ENCODE results near the gene CDHR2. TPM values are rescaled to one million over a fixed set of nuclear protein-coding genes. Genes with fewer than 3 reads are reported as not detected.

The CDHR2 gene
- total and polyA plus RNA-seq, 4 experiments from 2014 or later = 2.9 TPM; not detected in 2

DNA sequence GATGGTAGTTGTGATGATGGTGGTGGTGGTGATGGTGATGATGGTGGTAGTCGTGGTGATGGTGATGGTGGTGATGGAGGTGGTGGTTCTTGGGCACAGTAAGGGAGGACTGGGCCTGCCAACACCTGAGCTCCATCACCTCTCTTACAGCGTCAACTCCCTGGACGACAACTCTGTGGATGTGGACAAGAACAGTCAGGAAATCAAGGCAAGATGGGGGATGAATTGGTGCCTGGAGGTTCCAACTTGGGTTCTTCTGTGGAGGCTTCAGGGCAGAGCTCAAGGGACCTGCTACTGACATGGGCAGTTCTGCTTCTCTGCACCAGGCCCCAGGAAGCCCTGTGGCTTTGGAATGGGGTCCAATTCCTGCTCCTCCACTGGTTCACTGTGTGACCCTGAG lies 43.4 kb downstream of the CDHR2 start:
- Mint-ChIP-seq H3K27me3 (no peaks in the 10 kb centered on the region), H3K4me1 (peaks cover 3 to 9% (median 6%) of the 10 kb centered on the region in 4 donors), H3K4me3 (no peak overlapping the region), H3K9me3 (no peaks in the 10 kb centered on the region), H3K36me3 (no peaks in the 10 kb centered on the region), H3K27ac (no peak overlapping the region)
- intact Hi-C loops (cut with micrococcal nuclease) = no loop called here
- ChIA-PET CTCF (ENCODE audit: partially characterized antibody) (interaction anchor here (1.5 kb wide), 1 partner anchor 9 kb away, joined by 3 read pairs; no protein-coding TSS in a partner anchor), POLR2A (ENCODE audit: partially characterized antibody) (no interaction called here)
- H3K4me3 ChIP-seq (ENCODE audit: low read length in 2 of 2) = no peak overlapping the region
- H3K4me1 ChIP-seq (ENCODE audit: insufficient read depth, low read length) = peaks cover 6% of the 10 kb centered on the region
- DNase-seq = no peak
- H3K36me3 ChIP-seq (ENCODE audit: insufficient read depth, low read length) = no peaks in the 10 kb centered on the region
- H3K27ac ChIP-seq (ENCODE audit: low read depth, low read length) = no peak overlapping the region
- no peaks in the 10 kb centered on the region for H3K9me3 ChIP-seq (ENCODE audit: control insufficient read depth in 1 of 2, low read length in 2 of 2)
- no peaks in the 10 kb centered on the region for H3K27me3 ChIP-seq (ENCODE audit: insufficient read depth, low read length)

DNA sequence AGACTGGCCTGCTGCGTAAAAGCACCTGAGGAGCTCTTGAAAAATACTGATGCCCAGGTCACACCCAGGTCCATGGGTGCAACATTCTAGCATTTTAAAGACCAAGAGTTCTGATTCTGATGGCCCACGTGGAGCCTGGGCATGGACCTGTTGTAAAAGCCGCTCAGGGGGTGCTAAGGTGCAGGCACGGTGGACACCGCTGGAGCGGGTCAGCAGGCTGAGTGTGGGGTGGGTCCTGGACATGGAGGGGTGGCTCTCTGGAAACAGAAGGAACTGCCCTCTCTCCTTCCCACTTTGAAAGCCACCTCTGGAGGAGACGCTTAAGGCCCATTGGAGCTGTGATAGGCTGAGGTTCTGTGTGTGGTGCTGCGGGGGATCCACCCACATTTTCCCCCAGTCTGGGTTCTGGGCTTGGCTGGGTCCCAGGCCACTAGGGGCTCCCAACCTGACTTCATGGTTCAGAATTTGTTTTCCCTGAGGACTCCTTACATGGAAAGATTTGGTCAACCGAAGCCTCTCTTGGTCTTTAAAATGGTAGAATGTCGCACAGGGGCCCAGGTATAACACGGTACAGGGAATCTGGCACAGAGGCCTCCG lies 44.2 kb downstream of the CDHR2 start:
- ChIA-PET CTCF (ENCODE audit: partially characterized antibody) (interaction anchor here (1.5 kb wide), 1 partner anchor 10 kb away, joined by 3 read pairs; no protein-coding TSS in a partner anchor), POLR2A (ENCODE audit: partially characterized antibody) (no interaction called here)
- H3K27me3 ChIP-seq (ENCODE audit: insufficient read depth, low read length) = no peaks in the 10 kb centered on the region
- H3K4me3 ChIP-seq (ENCODE audit: low read length in 2 of 2) = no peak overlapping the region
- peaks cover 6% of the 10 kb centered on the region for H3K4me1 ChIP-seq (ENCODE audit: insufficient read depth, low read length)
- H3K27ac Mint-ChIP-seq = peak overlapping the region in 2 of 7 donors; percentile 37 to 64
- no peaks in the 10 kb centered on the region for H3K36me3 ChIP-seq (ENCODE audit: insufficient read depth, low read length)
- H3K36me3 Mint-ChIP-seq = no peaks in the 10 kb centered on the region
- no peaks in the 10 kb centered on the region for H3K27me3 Mint-ChIP-seq
- intact Hi-C loops (cut with micrococcal nuclease) = no loop called here
- no peak overlapping the region for H3K27ac ChIP-seq (ENCODE audit: low read depth, low read length)
- H3K9me3 ChIP-seq (ENCODE audit: control insufficient read depth in 1 of 2, low read length in 2 of 2) = no peaks in the 10 kb centered on the region
- H3K9me3 Mint-ChIP-seq = no peaks in the 10 kb centered on the region
- H3K4me3 Mint-ChIP-seq = peak overlapping the region in 1 of 8 donors; percentile 42
- H3K4me1 Mint-ChIP-seq = peaks cover 0 to 9% (median 6%) of the 10 kb centered on the region in 4 donors
- no peak for DNase-seq

DNA sequence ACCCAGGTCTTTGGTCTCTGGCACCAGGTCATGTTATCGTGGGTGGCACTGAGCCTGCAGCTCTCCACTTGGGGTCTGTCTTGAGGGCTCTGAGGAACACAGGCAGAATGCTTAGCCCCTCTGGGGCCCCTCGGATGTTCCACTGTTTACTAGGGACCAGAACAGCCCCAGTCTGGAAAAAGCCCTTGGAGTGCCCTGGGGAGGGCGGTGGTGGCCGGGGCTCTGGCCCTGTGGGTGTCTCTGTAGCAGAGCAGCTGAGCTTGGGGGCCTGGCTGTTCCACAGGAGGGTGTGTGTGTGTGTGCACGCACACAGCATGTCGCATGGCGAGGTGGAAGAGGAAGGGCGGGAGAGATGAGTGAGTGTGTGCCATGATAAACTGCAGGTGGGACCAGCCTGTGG lies 45.4 kb downstream of the CDHR2 start:
- H3K27ac ChIP-seq (ENCODE audit: low read depth, low read length) = no peak overlapping the region
- H3K36me3 Mint-ChIP-seq = no peaks in the 10 kb centered on the region
- H3K27me3 Mint-ChIP-seq = no peaks in the 10 kb centered on the region
- H3K4me3 Mint-ChIP-seq = peak overlapping the region in 1 of 8 donors; percentile 77
- H3K4me1 ChIP-seq (ENCODE audit: insufficient read depth, low read length) = peaks cover 6% of the 10 kb centered on the region
- peak overlapping the region in 1 of 7 donors; percentile 83 for H3K27ac Mint-ChIP-seq
- POLR2A ChIA-PET (ENCODE audit: partially characterized antibody) = no interaction called here
- no peak for DNase-seq
- intact Hi-C loops (cut with micrococcal nuclease) = no loop called here
- H3K9me3 Mint-ChIP-seq = no peaks in the 10 kb centered on the region
- H3K27me3 ChIP-seq (ENCODE audit: insufficient read depth, low read length) = no peaks in the 10 kb centered on the region
- CTCF ChIA-PET (ENCODE audit: partially characterized antibody) = no interaction called here
- H3K36me3 ChIP-seq (ENCODE audit: insufficient read depth, low read length) = no peaks in the 10 kb centered on the region
- no peaks in the 10 kb centered on the region for H3K9me3 ChIP-seq (ENCODE audit: control insufficient read depth in 1 of 2, low read length in 2 of 2)
- H3K4me3 ChIP-seq (ENCODE audit: low read length in 2 of 2) = no peak overlapping the region
- H3K4me1 Mint-ChIP-seq = peaks cover 0 to 9% (median 6%) of the 10 kb centered on the region in 4 donors

DNA sequence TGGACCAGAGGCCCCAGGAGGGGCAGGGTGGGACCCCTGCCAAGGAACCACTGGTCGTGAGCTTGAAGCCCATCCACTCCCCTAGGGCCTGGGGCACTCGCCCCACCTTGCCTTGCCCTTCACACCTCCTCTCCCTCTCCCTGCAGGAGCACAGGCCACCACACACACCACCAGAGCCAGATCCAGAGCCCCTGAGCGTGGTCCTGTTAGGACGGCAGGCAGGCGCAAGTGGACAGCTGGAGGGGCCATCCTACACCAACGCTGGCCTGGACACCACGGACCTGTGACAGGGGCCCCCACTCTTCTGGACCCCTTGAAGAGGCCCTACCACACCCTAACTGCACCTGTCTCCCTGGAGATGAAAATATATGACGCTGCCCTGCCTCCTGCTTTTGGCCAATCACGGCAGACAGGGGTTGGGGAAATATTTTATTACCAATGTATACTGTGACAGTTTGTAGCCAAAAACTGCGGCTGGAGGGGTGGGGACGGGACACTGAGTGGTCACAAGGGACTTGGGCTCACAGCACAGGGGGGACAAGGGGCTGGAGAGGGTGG lies 46.3 kb downstream of the CDHR2 start:
- peak overlapping the region in 3 of 8 donors; percentile 31 to 89 (median 39) for H3K4me3 Mint-ChIP-seq
- POLR2A ChIA-PET (ENCODE audit: partially characterized antibody) = interaction anchor here (1.8 kb wide), 1 partner anchor 52 kb away, joined by 7 read pairs; no protein-coding TSS in a partner anchor
- intact Hi-C loops (cut with micrococcal nuclease) = no loop called here

DNA sequence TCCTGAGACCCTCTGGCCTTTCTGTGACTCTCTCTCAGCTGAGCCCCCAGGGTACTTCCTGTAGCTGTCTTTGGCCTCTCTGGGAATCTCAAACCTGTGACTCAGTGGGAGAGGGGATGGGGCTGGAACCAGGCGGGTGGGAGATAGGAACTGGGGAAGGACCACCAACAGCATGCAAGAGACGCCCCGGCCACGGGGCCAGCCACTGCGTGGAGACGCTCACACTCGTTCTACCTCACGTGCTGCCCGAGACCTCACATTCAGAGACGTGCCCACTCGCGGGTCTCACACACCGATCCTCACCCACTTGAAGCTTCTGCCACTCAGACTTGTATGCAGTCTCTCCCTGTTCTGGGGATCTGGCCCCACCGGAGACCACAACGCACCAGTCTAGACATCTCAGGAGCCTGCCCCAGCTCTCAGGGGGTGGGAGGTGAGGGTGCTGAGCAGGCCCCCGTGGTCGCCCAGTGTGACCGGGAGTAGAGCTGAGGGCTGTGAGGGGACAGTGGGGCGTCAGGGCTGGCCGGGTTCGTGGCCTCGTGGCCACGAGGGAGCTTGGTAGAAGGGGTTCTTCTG lies 47.0 kb downstream of the CDHR2 start:
- ChIA-PET POLR2A (ENCODE audit: partially characterized antibody) (interaction anchor here (1.1 to 1.8 kb wide), 4 partner anchors 52 to 180 kb away, joined by 3 to 13 read pairs (median 6); partner anchors contain the start of gene CLTB), CTCF (ENCODE audit: partially characterized antibody) (interaction anchor here (0.9 to 2.3 kb wide), 9 partner anchors 12 to 866 kb away, joined by 3 to 18 read pairs (median 5); partner anchors contain the start of genes CLTB and TSPAN17)
- Mint-ChIP-seq H3K27me3 (no peaks in the 10 kb centered on the region), H3K4me3 (peak overlapping the region; percentile 78 to 89 (median 82)), H3K27ac (peak overlapping the region in 4 of 7 donors; percentile 17 to 77 (median 60)), H3K36me3 (no peaks in the 10 kb centered on the region), H3K4me1 (peaks cover 0 to 9% (median 6%) of the 10 kb centered on the region in 4 donors), H3K9me3 (no peaks in the 10 kb centered on the region)
- peaks cover 6% of the 10 kb centered on the region for H3K4me1 ChIP-seq (ENCODE audit: insufficient read depth, low read length)
- peak overlapping the region in 1 of 2 donors; percentile 37 for H3K4me3 ChIP-seq (ENCODE audit: low read length in 2 of 2)
- no peaks in the 10 kb centered on the region for H3K27me3 ChIP-seq (ENCODE audit: insufficient read depth, low read length)
- no peak for DNase-seq
- H3K27ac ChIP-seq (ENCODE audit: low read depth, low read length) = no peak overlapping the region
- no peaks in the 10 kb centered on the region for H3K9me3 ChIP-seq (ENCODE audit: control insufficient read depth in 1 of 2, low read length in 2 of 2)
- intact Hi-C loops (cut with micrococcal nuclease) = loop anchor here (1.0 to 2.0 kb wide), 3 partner anchors 51 to 866 kb away; partner anchors contain the start of genes RNF44 and TSPAN17
- H3K36me3 ChIP-seq (ENCODE audit: insufficient read depth, low read length) = no peaks in the 10 kb centered on the region

More for the DNA sequence above, 46.3 kb downstream of the CDHR2 start:
- peak overlapping the region in 1 of 7 donors; percentile 46 for H3K27ac Mint-ChIP-seq
- H3K27me3 ChIP-seq (ENCODE audit: insufficient read depth, low read length) = no peaks in the 10 kb centered on the region
- no peaks in the 10 kb centered on the region for H3K9me3 Mint-ChIP-seq
- no peaks in the 10 kb centered on the region for H3K36me3 ChIP-seq (ENCODE audit: insufficient read depth, low read length)
- no peak for DNase-seq
- no peaks in the 10 kb centered on the region for H3K9me3 ChIP-seq (ENCODE audit: control insufficient read depth in 1 of 2, low read length in 2 of 2)
- H3K4me1 Mint-ChIP-seq = peaks cover 0 to 9% (median 6%) of the 10 kb centered on the region in 4 donors
- H3K27ac ChIP-seq (ENCODE audit: low read depth, low read length) = no peak overlapping the region
- no peak overlapping the region for H3K4me3 ChIP-seq (ENCODE audit: low read length in 2 of 2)
- H3K27me3 Mint-ChIP-seq = no peaks in the 10 kb centered on the region
- H3K36me3 Mint-ChIP-seq = no peaks in the 10 kb centered on the region
- CTCF ChIA-PET (ENCODE audit: partially characterized antibody) = interaction anchor here (0.9 to 2.3 kb wide), 6 partner anchors 12 to 178 kb away, joined by 3 to 18 read pairs (median 6); partner anchors contain the start of genes CLTB and TSPAN17
- H3K4me1 ChIP-seq (ENCODE audit: insufficient read depth, low read length) = peaks cover 6% of the 10 kb centered on the region

DNA sequence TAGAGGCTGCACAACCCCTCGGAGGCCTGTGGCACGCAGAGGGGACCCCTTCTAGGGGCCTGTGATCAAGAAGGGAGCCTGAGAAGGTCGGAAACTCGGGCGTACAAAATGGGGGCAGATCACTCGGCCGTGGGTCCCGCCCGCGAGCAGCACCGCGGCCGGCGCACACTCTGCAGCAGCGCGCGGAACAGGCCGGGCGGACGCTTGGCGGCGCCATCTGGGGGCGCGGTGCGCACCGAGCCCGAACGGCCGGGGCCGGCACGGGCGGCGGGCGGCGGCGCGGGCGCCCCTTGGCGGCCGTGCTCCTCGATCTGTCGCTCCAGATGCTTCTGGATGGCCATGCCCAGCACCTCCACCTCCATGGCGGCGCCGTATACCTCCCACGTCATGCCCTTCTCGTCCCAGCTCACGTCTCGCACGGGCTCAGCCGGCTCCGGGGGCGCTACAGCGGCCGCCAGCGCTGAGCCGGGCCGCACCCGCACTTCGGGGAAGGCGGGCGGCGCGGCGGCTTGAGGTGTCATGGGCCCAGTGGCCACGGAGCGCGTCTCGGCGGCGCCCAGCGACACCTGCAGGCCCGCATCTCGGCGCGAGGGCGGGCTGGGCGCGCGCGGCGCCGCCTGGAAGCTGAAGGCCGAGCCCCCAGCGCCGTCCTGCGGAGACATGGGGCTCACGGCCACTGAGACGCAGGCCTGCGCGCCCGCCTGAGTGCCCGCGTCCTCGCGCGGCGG lies 47.7 kb downstream of the CDHR2 start:
- Histone ChIP-seq H3K4me1 (ENCODE audit: insufficient read depth, low read length) (peaks cover 6% of the 10 kb centered on the region), H3K9me3 (ENCODE audit: control insufficient read depth in 1 of 2, low read length in 2 of 2) (no peaks in the 10 kb centered on the region), H3K27me3 (ENCODE audit: insufficient read depth, low read length) (no peaks in the 10 kb centered on the region), H3K36me3 (ENCODE audit: insufficient read depth, low read length) (no peaks in the 10 kb centered on the region), H3K27ac (ENCODE audit: low read depth, low read length) (no peak overlapping the region), H3K4me3 (ENCODE audit: low read length in 2 of 2) (peak overlapping the region in 1 of 2 donors; percentile 37)
- peak; percentile 66 to 75 (median 73) for DNase-seq
- Mint-ChIP-seq H3K27ac (peak overlapping the region in 2 of 7 donors; percentile 75 to 77), H3K27me3 (no peaks in the 10 kb centered on the region), H3K36me3 (no peaks in the 10 kb centered on the region), H3K9me3 (no peaks in the 10 kb centered on the region), H3K4me3 (peak overlapping the region; percentile 78 to 89 (median 82)), H3K4me1 (peaks cover 0 to 9% (median 6%) of the 10 kb centered on the region in 4 donors)
- intact Hi-C loops (cut with micrococcal nuclease) = loop anchor here (1.0 to 2.0 kb wide), 5 partner anchors 23 to 867 kb away; partner anchors contain the start of genes CLTB, RNF44 and TSPAN17
- CTCF ChIA-PET (ENCODE audit: partially characterized antibody) = interaction anchor here (0.9 to 2.3 kb wide), 10 partner anchors 10 to 867 kb away, joined by 3 to 18 read pairs (median 5); partner anchors contain the start of genes CLTB and TSPAN17
- POLR2A ChIA-PET (ENCODE audit: partially characterized antibody) = interaction anchor here (1.1 to 1.8 kb wide), 4 partner anchors 53 to 181 kb away, joined by 3 to 13 read pairs (median 6); partner anchors contain the start of gene CLTB

Data from CD4-positive, alpha-beta memory T cell (primary cell).